H9 (cell line): Measurements from ENCODE around the gene AGPAT2. TPM values are rescaled to one million over a fixed set of nuclear protein-coding genes. Genes with fewer than 3 reads are reported as not detected.

Source experiments
- DNase-seq: peaks from one replicate; pipeline ENCODE4 v3.0.0-alpha.2; 2017
- H2AFZ ChIP-seq: one replicate; pipeline ENCODE4 v1.6.1; 2013; ENCODE audit warnings: mild to moderate bottlenecking, low read length, control low read depth, moderate library complexity
- H2AK5ac ChIP-seq: 2 replicates; pipeline ENCODE4 v1.6.1; 2013; ENCODE audit warnings: low read length, control low read depth, mixed read lengths; ENCODE audit not compliant: insufficient read length
- H2BK120ac ChIP-seq: one replicate; pipeline ENCODE4 v1.6.1; 2013; ENCODE audit warnings: low read depth, mild to moderate bottlenecking, low read length, control low read depth, inconsistent platforms; ENCODE audit not compliant: poor library complexity, severe bottlenecking
- H2BK12ac ChIP-seq: 2 replicates; pipeline ENCODE4 v1.6.1; 2013; ENCODE audit warnings: low read length, control low read depth, mixed read lengths, low read depth; ENCODE audit not compliant: insufficient read length
- H2BK15ac ChIP-seq: 2 replicates; pipeline ENCODE4 v1.6.1; 2013; ENCODE audit warnings: low read depth, low read length, control low read depth
- H2BK20ac ChIP-seq: one replicate; pipeline ENCODE4 v1.6.1; 2013; ENCODE audit warnings: low read depth, mild to moderate bottlenecking, low read length, control low read depth, inconsistent platforms; ENCODE audit not compliant: poor library complexity, severe bottlenecking
- H2BK5ac ChIP-seq: 2 replicates; pipeline ENCODE4 v1.6.1; 2013; ENCODE audit warnings: low read length, control low read depth, mixed read lengths; ENCODE audit not compliant: insufficient read length
- H3K14ac ChIP-seq: 2 replicates; pipeline ENCODE4 v1.6.1; 2013; ENCODE audit warnings: low read length, control low read depth; ENCODE audit not compliant: insufficient read depth
- H3K18ac ChIP-seq: 2 replicates; pipeline ENCODE4 v1.6.1; 2013; ENCODE audit warnings: low read depth, mild to moderate bottlenecking, mixed read lengths, low read length, control low read depth; ENCODE audit not compliant: insufficient read length
- H3K23ac ChIP-seq: 2 replicates; pipeline ENCODE4 v1.6.1; 2013; ENCODE audit warnings: low read length, control low read depth, mixed read lengths, low read depth; ENCODE audit not compliant: insufficient read length
- H3K23me2 ChIP-seq: 2 replicates; pipeline ENCODE4 v1.6.1; 2013; ENCODE audit warnings: low read depth, mild to moderate bottlenecking, mixed read lengths, low read length, control low read depth; ENCODE audit not compliant: insufficient read length, poor library complexity, severe bottlenecking
- H3K27ac ChIP-seq: 2 replicates; pipeline ENCODE4 v1.5.1; 2013; ENCODE audit warnings: low read length, control low read depth, mixed read lengths, low read depth; ENCODE audit not compliant: insufficient read length
- H3K27me3 ChIP-seq: 2 replicates; pipeline ENCODE4 v1.6.1; 2013; ENCODE audit warnings: low read length, control low read depth, inconsistent platforms; ENCODE audit not compliant: insufficient read depth
- H3K4ac ChIP-seq: 2 replicates; pipeline ENCODE4 v1.6.1; 2013; ENCODE audit warnings: low read depth, mild to moderate bottlenecking, control low read depth, inconsistent platforms, low read length, moderate library complexity
- H3K4me1 ChIP-seq: 2 replicates; pipeline ENCODE4 v1.6.1; 2013; ENCODE audit warnings: low read length, control low read depth, inconsistent platforms; ENCODE audit not compliant: insufficient read depth
- H3K4me2 ChIP-seq: 2 replicates; pipeline ENCODE4 v1.6.1; 2013; ENCODE audit warnings: low read length, control low read depth, mixed read lengths; ENCODE audit not compliant: insufficient read length, insufficient read depth
- H3K56ac ChIP-seq: 2 replicates; pipeline ENCODE4 v1.6.1; 2013; ENCODE audit warnings: low read depth, mild to moderate bottlenecking, mixed read lengths, low read length, control low read depth; ENCODE audit not compliant: insufficient read length
- H3K79me1 ChIP-seq: 2 replicates; pipeline ENCODE4 v1.6.1; 2013; ENCODE audit warnings: low read depth, mild to moderate bottlenecking, moderate library complexity, low read length, control low read depth, inconsistent platforms; ENCODE audit not compliant: insufficient read depth, poor library complexity, severe bottlenecking
- H3K79me2 ChIP-seq: 2 replicates; pipeline ENCODE4 v1.6.1; 2013; ENCODE audit warnings: low read length, control low read depth, inconsistent platforms; ENCODE audit not compliant: insufficient read depth
- H3K9ac ChIP-seq: 2 replicates; pipeline ENCODE4 v1.6.1; 2013; ENCODE audit warnings: low read length, control low read depth, mixed read lengths; ENCODE audit not compliant: insufficient read length; ENCODE audit errors: extremely low read depth
- H3K9me3 ChIP-seq: one replicate; pipeline ENCODE4 v1.6.1; 2013; ENCODE audit warnings: low read depth, low read length, inconsistent platforms; ENCODE audit not compliant: control insufficient read depth
- H3T11ph ChIP-seq: one replicate; pipeline ENCODE4 v1.6.1; 2013; ENCODE audit warnings: mild to moderate bottlenecking, low read length, control low read depth, inconsistent platforms
- H4K20me1 ChIP-seq: one replicate; pipeline ENCODE4 v1.6.1; 2013; ENCODE audit not compliant: control insufficient read depth, insufficient read length, insufficient read depth
- H4K5ac ChIP-seq: 2 replicates; pipeline ENCODE4 v1.6.1; 2013; ENCODE audit warnings: low read depth, mild to moderate bottlenecking, mixed read lengths, low read length, control low read depth; ENCODE audit not compliant: insufficient read length
- H4K8ac ChIP-seq: replicated peaks from 2 replicates; pipeline ENCODE4 v1.6.1; 2013; ENCODE audit warnings: low read length, control low read depth, mixed read lengths, low read depth; ENCODE audit not compliant: insufficient read length
- H4K91ac ChIP-seq: 2 replicates; pipeline ENCODE4 v1.6.1; 2013; ENCODE audit warnings: low read depth, mild to moderate bottlenecking, moderate library complexity, mixed read lengths, low read length, control low read depth; ENCODE audit not compliant: insufficient read length
- H3K27ac Mint-ChIP-seq, 3 experiments: 2 replicates in 2 of 3; 3 replicates in 1 of 3; pipeline ENCODE4 v1.8.0; 2020 to 2021; ENCODE audit warnings: mixed read lengths in 3 of 3, mild to moderate bottlenecking in 1 of 3, moderate library complexity in 1 of 3
- H3K27me3 Mint-ChIP-seq: 2 replicates; pipeline ENCODE4 v1.8.0; 2021; ENCODE audit warnings: low read depth, mild to moderate bottlenecking, moderate library complexity, mixed read lengths
- H3K36me3 Mint-ChIP-seq, 3 experiments: 2 replicates in 2 of 3; 3 replicates in 1 of 3; pipeline ENCODE4 v1.8.0; 2020 to 2021; ENCODE audit warnings: low read depth in 3 of 3, mixed read lengths in 3 of 3; ENCODE audit not compliant: insufficient read depth in 1 of 3
- H3K4me1 Mint-ChIP-seq, 2 experiments: 2 replicates each; pipeline ENCODE4 v1.8.0; 2020; ENCODE audit warnings: mixed read lengths in 2 of 2
- H3K4me3 Mint-ChIP-seq, 2 experiments: 2 replicates in 1 of 2; 3 replicates in 1 of 2; pipeline ENCODE4 v1.8.0; 2020 to 2021; ENCODE audit warnings: mild to moderate bottlenecking in 2 of 2, mixed read lengths in 2 of 2, moderate library complexity in 1 of 2
- H3K9me3 Mint-ChIP-seq, 2 experiments: 2 replicates in 1 of 2; 3 replicates in 1 of 2; pipeline ENCODE4 v1.8.0; 2020; ENCODE audit warnings: mild to moderate bottlenecking in 2 of 2, mixed read lengths in 2 of 2, moderate library complexity in 1 of 2
- WGBS: extraction: QIAGEN DNeasy Blood & Tissue Kit; methylation state at CpG from one replicate; pipeline ENCODE4 v1.1.7; 2013; ENCODE audit warnings: missing lambda C conversion rate, low lambda C conversion rate, mixed read lengths; ENCODE audit not compliant: insufficient read length; ENCODE audit errors: extremely low coverage; 5-methylcytosine and 5-hydroxymethylcytosine counted together
- total RNA-seq: library from RNA; stranded (reverse); gene quantifications from 2 replicates; pipeline ENCODE4 v1.2.1, GENCODE V29; 2021
- TF ChIP-seq, protein P1 (sequence below): fragments of 200-600 bp; sonication (generic); conservative IDR thresholded peaks from 3 replicates; pipeline ENCODE4 v1.8.0; 2021; ENCODE audit warnings: antibody characterized with exemption, mild to moderate bottlenecking

The AGPAT2 gene
- total RNA-seq, 1 experiment from 2014 or later = 29.7 TPM

DNA sequence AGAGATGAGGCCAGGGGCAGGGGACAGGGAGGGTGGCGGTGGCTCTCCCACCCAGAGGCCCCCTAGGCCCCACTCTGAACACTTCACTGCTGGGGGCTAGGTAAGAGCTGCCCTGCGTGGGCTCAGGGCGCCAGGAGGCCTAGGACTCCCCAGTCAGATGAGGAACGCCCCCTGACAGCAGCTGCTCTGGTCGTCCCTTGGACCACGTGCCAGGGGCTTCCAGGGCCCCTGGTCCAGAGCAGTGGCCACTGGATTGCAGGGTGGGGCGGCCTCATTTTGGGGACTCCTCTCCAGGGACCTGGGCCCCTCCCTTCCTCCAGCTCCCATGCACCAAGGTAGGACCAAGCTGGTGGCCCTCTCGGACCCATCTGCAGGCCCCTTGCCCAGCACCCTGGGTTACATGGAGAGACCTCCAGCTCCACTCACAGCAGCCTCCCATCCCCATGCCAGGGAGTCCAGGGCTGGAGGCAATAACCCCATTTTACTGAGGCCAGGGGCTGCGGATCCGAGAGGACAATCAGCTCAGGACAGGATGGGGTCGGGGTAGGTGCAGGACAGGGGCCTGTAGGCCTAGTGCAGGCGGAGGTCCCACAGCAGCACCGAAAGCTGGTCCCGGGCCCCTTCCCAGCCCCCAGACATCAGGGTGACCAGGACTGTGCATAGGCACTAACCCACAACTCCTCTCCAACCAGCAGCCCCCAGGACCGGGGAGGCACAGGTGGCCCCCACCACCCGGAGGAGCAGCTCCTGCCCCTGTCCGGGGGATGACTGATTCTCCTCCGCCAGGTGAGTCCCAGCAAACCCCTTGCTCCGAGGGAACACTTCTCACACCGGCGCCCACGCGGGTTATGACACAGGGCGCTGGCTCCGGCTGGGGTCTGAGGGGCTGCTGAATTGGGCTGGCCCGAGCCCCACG, 23.0 kb downstream of the AGPAT2 start:
- Histone ChIP-seq H2BK120ac (no peak overlapping the region), H2BK20ac (no peak overlapping the region), H2AK5ac (no peak overlapping the region), H2BK5ac (no peak overlapping the region), H3K9me3 (no peaks in the 10 kb centered on the region), H3K79me1 (no peaks in the 10 kb centered on the region), H3K9ac (no peak overlapping the region), H2AFZ (no peak overlapping the region), H3K56ac (no peak overlapping the region), H2BK12ac (no peak overlapping the region), H3K23me2 (no peaks in the 10 kb centered on the region), H3K4me2 (no peak overlapping the region), H3K18ac (no peak overlapping the region), H4K91ac (no peak overlapping the region), H3K27me3 (no peaks in the 10 kb centered on the region), H4K8ac (no peak overlapping the region), H3T11ph (no peak overlapping the region), H3K4ac (no peak overlapping the region), H4K5ac (no peak overlapping the region), H2BK15ac (no peak overlapping the region), H3K4me1 (no peaks in the 10 kb centered on the region), H3K14ac (no peak overlapping the region), H3K23ac (no peak overlapping the region), H3K79me2 (no peaks in the 10 kb centered on the region), H3K27ac (no peak overlapping the region), H4K20me1 (peaks cover 4% of the 10 kb centered on the region)
- Mint-ChIP-seq H3K27ac (no peak overlapping the region), H3K4me3 (peak overlapping the region; percentile 62 to 82; a peak in 3 of 5 replicates), H3K36me3 (no peaks in the 10 kb centered on the region), H3K27me3 (peaks cover 9% of the 10 kb centered on the region), H3K4me1 (peaks cover 0 to 4% of the 10 kb centered on the region in 2 experiments; a peak in 1 of 4 replicates), H3K9me3 (no peaks in the 10 kb centered on the region)
- TF ChIP-seq, protein P1, sequence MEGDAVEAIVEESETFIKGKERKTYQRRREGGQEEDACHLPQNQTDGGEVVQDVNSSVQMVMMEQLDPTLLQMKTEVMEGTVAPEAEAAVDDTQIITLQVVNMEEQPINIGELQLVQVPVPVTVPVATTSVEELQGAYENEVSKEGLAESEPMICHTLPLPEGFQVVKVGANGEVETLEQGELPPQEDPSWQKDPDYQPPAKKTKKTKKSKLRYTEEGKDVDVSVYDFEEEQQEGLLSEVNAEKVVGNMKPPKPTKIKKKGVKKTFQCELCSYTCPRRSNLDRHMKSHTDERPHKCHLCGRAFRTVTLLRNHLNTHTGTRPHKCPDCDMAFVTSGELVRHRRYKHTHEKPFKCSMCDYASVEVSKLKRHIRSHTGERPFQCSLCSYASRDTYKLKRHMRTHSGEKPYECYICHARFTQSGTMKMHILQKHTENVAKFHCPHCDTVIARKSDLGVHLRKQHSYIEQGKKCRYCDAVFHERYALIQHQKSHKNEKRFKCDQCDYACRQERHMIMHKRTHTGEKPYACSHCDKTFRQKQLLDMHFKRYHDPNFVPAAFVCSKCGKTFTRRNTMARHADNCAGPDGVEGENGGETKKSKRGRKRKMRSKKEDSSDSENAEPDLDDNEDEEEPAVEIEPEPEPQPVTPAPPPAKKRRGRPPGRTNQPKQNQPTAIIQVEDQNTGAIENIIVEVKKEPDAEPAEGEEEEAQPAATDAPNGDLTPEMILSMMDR = no peak
- no CpG with 5 or more reads among the region's 27 CpGs for WGBS
- no peak for DNase-seq
